C4-2B (cell line): ENCODE results near the gene IL17A.

ENCODE experiments used
- H3K27ac ChIP-seq: fragments of 450-650 bp; 2 replicates; pipeline ENCODE4 v1.5.1; 2017
- CTCF ChIP-seq: fragments of 450-650 bp; conservative IDR thresholded peaks from 2 replicates; pipeline ENCODE4 v1.5.1; 2017; ENCODE audit warnings: mild to moderate bottlenecking
- ZFX ChIP-seq: fragments of 450-650 bp; IDR thresholded peaks from 2 replicates; pipeline ENCODE4 v1.6.1; 2017

The IL17A gene

GRCh38 chr6:52217761-52218160, 31.6 kb downstream of the IL17A start:
- no peak for TF ChIP-seq CTCF
- TF ChIP-seq ZFX, result no peak

GRCh38 chr6:52221302-52221701, 35.1 kb downstream of the IL17A start:
- no peak overlapping the region for H3K27ac ChIP-seq
- TF ChIP-seq CTCF (no peak), ZFX (no peak)

More at GRCh38 chr6:52217761-52218160, 31.6 kb downstream of the IL17A start:
- H3K27ac ChIP-seq, result no peak overlapping the region

GRCh38 chr6:52227495-52227894, 41.3 kb downstream of the IL17A start:
- no peak overlapping the region for H3K27ac ChIP-seq
- no peak for TF ChIP-seq CTCF
- no peak for TF ChIP-seq ZFX

GRCh38 chr6:52230685-52231084, 44.5 kb downstream of the IL17A start:
- H3K27ac ChIP-seq, result no peak overlapping the region
- TF ChIP-seq CTCF (no peak), ZFX (no peak)

- no peak for TF ChIP-seq ZFX
- TF ChIP-seq CTCF, result no peak
- H3K27ac ChIP-seq, result no peak overlapping the region
Observed at GRCh38 chr6:52231406-52232127, 45.4 kb downstream of the IL17A start.

- no peak overlapping the region for H3K27ac ChIP-seq
- TF ChIP-seq CTCF (no peak), ZFX (no peak)
Observed at GRCh38 chr6:52233005-52233404, 46.8 kb downstream of the IL17A start.

GRCh38 chr6:52233975-52234823, 48.0 kb downstream of the IL17A start:
- no peak overlapping the region for H3K27ac ChIP-seq
- TF ChIP-seq ZFX (no peak), CTCF (peak; percentile 87)
